GM13977 (cell line): ENCODE measurements around the gene GOLGA8B.
"Not testable (repeated sequence)": the region's sequence is repeated elsewhere in the genome, so short reads cannot be mapped to it uniquely, and the experiment has no call there.

Source experiments
- DNase-seq: peaks from one replicate; pipeline ENCODE4 v3.0.0; 2012; ENCODE audit warnings: low spot score
- CTCF ChIP-seq: IDR thresholded peaks from 2 replicates; pipeline ENCODE4 v1.5.1; 2012; ENCODE audit warnings: mild to moderate bottlenecking, control low read depth; ENCODE audit not compliant: insufficient read depth; ENCODE audit errors: extremely low read depth, missing control alignments
- in situ Hi-C: fragments of 300-500 bp; cut with MboI; formaldehyde crosslinking; loops from one replicate; pipeline ENCODE4 v1.12.0; 2022; ENCODE audit warnings: low sequenced_read_pairs, low pct_unique_long_range_greater_than_20kb, mixed read lengths, inconsistent platforms; ENCODE audit not compliant: unreplicated experiment

GOLGA8B gene

GRCh38 chr15:34578283-34578674, 5.2 kb downstream of the GOLGA8B start:
- DNase-seq: no peak
- in situ Hi-C loops: loop anchor here (25.0 kb wide), 4 partner anchors 116 to 491 kb away; partner anchors contain the start of genes EMC4 and LPCAT4
- TF ChIP-seq CTCF: no peak

- in situ Hi-C loops: loop anchor here (25.0 kb wide), 4 partner anchors 115 to 490 kb away; partner anchors contain the start of genes EMC4 and LPCAT4
- DNase-seq: not testable (repeated sequence)
Observed at GRCh38 chr15:34577658-34578282, 5.7 kb downstream of the GOLGA8B start.

- not testable (repeated sequence) for DNase-seq
- in situ Hi-C loops: loop anchor here (25.0 kb wide), 4 partner anchors 113 to 488 kb away; partner anchors contain the start of genes EMC4 and LPCAT4
Observed at GRCh38 chr15:34575035-34575434, 8.4 kb downstream of the GOLGA8B start.

GRCh38 chr15:34572921-34573320, 10.5 kb downstream of the GOLGA8B start:
- in situ Hi-C loops, DNase-seq: not testable (repeated sequence)

- in situ Hi-C loops, DNase-seq: not testable (repeated sequence)
Observed at GRCh38 chr15:34572019-34572641, 11.3 kb downstream of the GOLGA8B start.

GRCh38 chr15:34569670-34570396, 13.6 kb downstream of the GOLGA8B start:
- DNase-seq, in situ Hi-C loops: not testable (repeated sequence)

GRCh38 chr15:34567174-34567573, 16.3 kb downstream of the GOLGA8B start:
- in situ Hi-C loops, DNase-seq: not testable (repeated sequence)

GRCh38 chr15:34564711-34565110, 18.7 kb downstream of the GOLGA8B start:
- in situ Hi-C loops, DNase-seq: not testable (repeated sequence)

- in situ Hi-C loops, DNase-seq: not testable (repeated sequence)
Observed at GRCh38 chr15:34560814-34561213, 22.6 kb downstream of the GOLGA8B start.

GRCh38 chr15:34559764-34560163, 23.7 kb downstream of the GOLGA8B start:
- DNase-seq, in situ Hi-C loops: not testable (repeated sequence)

- DNase-seq, in situ Hi-C loops: not testable (repeated sequence)
Observed at GRCh38 chr15:34555162-34555561, 28.3 kb downstream of the GOLGA8B start.

- in situ Hi-C loops, DNase-seq: not testable (repeated sequence)
Observed at GRCh38 chr15:34554716-34555115, 28.7 kb downstream of the GOLGA8B start.

GRCh38 chr15:34554126-34554525, 29.3 kb downstream of the GOLGA8B start:
- DNase-seq, in situ Hi-C loops: not testable (repeated sequence)

GRCh38 chr15:34550129-34550528, 33.3 kb downstream of the GOLGA8B start:
- in situ Hi-C loops, DNase-seq: not testable (repeated sequence)

- DNase-seq, in situ Hi-C loops: not testable (repeated sequence)
Observed at GRCh38 chr15:34549381-34549809, 34.1 kb downstream of the GOLGA8B start.

- in situ Hi-C loops, DNase-seq: not testable (repeated sequence)
Observed at GRCh38 chr15:34543860-34544649, 39.4 kb downstream of the GOLGA8B start.
